ENCODE results near the gene ZNF407. TPM values are rescaled to one million over a fixed set of nuclear protein-coding genes. Genes with fewer than 3 reads are reported as not detected.
"Not testable (repeated sequence)": the region's sequence is repeated elsewhere in the genome, so short reads cannot be mapped to it uniquely, and the experiment has no call there.

ZNF407 gene
- total RNA-seq, 1 experiment from 2014 or later: 5.7 TPM

- no peak for DNase-seq (ENCODE audit: low spot score)
Observed at GRCh38 chr18:74933930-74934329, 336.3 kb downstream of the ZNF407 start.

- DNase-seq (ENCODE audit: low spot score): no peak
Observed at GRCh38 chr18:74935434-74935833, 337.8 kb downstream of the ZNF407 start.

DNA sequence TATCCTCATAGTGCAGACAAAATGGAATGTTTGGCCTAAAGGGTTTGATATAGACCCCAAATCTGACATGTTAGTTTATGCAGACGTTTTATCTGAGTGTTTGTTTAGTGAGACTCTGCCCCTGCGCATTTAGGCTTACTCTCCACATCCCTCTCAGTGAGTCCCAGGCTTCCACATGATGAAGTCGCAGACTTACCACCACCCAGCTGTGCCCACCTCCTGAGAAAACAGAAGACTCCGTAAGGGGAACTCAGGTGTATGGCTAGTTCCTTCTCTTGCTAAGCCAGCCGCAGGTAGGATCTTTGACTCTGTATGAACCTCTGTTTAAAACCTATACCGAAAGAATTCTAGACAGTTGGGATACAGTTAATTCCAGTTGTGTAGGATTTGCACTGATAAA lies 338.7 kb downstream of the ZNF407 start:
- DNase-seq (ENCODE audit: low spot score): no peak

DNA sequence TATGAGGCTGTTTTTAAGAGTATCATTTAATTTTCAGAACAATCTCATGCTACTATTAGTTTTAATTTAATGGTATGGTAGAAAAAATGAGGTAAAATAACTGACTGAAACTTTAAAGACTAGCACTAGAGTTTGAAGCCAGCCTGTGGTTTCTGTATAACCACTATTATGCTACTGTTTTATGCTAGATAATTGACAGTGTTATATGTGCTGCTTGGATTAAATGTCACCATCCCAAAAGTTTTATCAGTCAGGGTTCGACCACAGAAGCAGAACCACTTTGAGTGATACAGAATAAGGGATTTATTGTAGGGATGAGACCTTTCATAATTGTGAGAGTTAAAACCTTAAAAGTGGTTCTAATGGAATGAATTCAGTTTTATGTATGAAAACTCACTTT lies 339.6 kb downstream of the ZNF407 start:
- DNase-seq (ENCODE audit: low spot score): no peak

GRCh38 chr18:74940856-74941255 lies 343.2 kb downstream of the ZNF407 start:
- no peak for DNase-seq (ENCODE audit: low spot score)

DNA sequence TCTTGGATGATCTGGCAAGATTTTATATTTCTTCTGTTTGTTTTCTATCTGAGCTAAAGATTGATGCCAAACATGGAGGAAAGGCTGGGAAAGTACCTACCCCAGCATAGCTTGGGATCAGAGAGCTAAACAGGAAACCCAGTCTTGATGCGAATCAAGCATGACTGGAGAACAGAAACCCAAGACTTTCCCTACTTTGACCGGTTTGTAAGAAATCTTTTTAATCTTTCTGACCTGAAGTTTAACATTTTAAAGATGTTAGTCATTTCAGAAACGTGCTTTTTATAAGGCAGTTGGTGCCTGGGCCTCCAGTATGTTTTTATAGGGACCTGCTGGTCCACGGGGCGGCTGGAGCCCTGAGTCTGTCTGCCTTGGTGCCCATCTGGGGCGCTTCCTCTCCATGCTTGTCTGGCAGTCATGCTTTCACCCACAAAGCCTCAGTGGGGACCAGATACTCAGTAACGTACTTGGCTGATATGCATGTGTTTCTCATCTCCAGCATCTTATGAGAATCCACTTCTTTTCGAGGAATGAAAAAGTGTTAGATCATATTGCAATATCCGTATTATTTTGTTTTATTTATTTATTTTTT lies 344.7 kb downstream of the ZNF407 start:
- DNase-seq (ENCODE audit: low spot score): peak; percentile 18

DNA sequence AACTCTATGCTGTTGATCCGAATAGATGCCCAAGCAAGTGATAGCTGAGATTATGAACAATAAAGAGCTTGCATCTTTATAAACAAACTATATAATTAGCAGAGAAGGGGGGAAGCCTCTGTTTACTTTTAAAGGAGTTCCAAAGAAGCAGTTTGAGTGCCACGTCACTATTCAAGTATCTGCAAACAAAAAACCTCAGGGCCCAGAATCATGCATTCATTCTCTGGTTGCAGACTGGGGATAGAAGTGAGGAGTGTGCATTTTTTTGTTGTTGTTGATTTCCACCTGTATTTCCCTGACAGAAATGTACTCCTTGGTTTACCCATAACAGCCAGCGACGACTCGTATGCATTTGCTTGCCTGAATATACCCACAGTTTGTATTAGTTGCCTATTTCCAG lies 347.0 kb downstream of the ZNF407 start:
- no peak for DNase-seq (ENCODE audit: low spot score)

DNA sequence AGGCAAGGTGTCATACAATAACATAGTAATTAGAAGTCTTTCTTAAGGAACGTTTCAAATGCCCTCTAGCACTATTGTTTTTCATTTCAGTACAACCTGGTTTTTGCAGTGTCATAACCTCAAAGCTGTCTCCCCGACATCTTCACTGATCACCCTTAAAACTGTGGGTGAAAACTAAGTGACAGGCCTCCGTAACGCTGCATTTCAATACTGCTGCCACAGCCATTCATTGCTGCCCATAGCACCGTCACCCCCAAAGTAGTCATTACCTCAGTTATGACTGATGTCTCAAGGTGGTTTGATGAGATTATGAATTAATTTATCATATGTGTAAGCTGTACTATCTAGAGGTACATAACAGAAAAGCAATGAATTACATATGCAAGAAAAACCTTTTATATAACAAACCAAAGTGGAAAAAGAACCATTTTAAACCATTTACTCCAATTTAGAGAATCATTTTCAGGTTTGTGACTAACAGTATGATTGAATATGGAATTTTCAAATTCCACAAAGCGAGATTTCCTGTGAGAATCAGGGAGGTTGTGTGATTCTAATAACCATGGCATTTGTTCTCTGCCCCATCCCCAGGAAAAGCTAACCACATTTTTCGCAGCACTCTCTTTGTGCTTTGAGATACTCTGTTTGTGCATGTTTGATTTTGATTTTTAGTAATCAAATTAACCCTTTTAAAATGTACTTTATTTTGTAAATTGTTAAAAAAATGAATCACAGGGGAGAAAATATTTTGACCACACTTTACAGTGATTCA lies 348.3 kb downstream of the ZNF407 start:
- no peak for DNase-seq (ENCODE audit: low spot score)

DNA sequence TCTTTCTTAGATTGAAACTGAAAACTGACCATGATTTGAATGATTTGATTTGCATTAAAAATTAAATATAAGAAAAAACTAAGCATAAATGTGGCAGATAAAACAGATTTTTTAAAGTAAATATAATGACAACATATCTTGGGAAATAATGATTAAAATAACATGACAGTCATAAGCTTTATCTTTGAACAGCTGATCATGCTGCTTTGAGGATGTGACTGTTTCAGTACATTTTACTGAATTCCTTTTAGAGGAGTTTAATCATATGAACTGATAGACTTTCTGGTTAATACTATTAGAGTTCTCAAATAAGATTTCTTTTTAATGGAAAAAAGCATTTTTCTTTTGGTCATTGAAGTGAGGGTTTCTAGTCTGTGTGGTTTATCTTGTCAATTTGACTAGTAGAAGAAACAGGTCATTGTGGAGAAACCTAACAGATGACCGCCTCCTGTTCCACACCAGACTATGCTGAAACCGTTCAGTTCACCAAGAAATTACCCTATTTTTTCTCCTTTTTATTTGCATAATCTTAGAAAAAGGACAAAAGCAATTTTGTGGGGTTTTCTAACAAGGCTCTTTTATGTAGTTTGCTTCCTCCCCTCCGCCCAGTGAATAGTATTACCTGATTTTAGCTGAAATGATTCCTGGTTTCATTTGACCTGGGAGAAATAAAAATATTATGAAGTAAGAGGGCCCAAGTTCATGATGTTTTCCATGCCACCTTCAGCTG lies 349.1 kb downstream of the ZNF407 start:
- no peak for DNase-seq (ENCODE audit: low spot score)

DNA sequence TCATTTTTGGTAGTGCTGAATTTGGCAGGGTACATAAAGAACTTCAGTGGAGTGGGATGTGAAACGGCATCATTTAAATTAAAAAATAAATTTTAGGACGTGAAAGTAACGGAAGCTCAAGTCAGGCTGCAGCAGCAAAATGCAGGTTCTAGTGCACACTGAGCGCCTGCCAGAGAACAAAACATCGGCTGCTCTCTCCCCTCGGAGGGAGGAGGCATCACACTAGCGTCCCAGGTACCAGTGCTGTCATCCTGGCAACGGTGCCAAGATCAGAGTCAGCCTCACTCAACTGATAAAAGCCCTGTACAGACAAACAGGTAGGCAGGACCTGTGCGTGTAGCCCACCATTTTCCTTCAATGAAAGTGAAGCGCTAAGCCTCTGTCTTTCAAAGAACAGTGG lies 349.7 kb downstream of the ZNF407 start:
- no peak for DNase-seq (ENCODE audit: low spot score)

DNA sequence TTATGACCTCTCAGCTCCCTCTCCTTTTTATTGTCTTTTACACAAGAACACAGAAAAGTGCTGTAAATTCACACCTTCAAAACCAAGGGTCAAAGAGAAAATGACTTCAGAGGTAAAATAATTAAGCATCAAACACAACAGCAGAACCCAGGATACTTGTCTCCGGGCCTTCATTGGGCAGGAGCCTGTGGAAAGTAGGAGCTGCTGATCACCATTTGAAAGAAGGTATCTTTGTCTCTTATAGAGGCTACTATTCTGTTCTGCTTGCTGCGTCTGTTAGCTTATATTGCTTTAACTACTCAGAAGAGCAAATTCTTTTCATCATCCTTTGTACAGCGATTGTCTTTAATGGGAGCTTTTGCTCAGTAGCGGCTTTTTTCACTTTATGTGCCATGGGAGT lies 350.2 kb downstream of the ZNF407 start:
- DNase-seq (ENCODE audit: low spot score): no peak

DNA sequence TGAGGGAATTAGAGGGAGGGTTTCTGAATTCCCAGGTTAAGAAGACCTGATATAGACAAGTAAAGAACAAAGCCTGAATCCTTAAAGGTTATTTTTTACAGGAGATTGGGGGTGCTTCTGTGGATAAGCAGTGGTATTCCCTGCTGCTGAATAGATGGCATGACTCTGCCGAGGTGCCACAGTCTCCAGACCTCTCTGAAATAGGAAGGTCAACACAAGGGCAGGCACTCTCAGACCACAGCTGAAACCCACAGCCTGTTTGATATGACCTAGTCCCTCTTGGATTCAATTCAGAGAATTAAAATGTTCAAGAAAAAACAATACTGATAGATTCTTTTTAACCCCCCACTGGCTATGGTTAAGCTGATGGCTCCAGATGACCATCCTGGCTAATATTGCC lies 351.9 kb downstream of the ZNF407 start:
- DNase-seq (ENCODE audit: low spot score): no peak

DNA sequence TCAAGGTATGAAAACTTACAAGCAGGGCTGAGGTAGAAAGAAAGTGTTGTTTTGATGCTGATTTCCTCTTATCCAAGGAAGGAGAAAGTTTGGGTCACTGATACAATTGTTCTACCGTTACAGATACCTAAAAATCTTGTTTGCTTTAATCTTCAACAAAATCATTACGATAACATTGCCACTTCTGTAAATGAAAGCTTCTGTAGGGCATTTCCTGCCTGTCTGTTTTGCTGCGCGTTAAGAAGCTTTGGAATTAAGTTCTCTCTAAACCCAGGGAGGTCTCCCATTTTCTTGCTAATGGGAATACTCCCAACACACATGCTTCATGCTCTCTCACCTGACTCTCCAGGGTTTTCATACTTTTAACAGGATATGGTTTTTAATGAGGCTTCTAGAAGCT lies 352.8 kb downstream of the ZNF407 start:
- DNase-seq (ENCODE audit: low spot score): no peak

- DNase-seq (ENCODE audit: low spot score): peak; percentile 73
Observed at GRCh38 chr18:74951165-74951760, 353.6 kb downstream of the ZNF407 start.

DNA sequence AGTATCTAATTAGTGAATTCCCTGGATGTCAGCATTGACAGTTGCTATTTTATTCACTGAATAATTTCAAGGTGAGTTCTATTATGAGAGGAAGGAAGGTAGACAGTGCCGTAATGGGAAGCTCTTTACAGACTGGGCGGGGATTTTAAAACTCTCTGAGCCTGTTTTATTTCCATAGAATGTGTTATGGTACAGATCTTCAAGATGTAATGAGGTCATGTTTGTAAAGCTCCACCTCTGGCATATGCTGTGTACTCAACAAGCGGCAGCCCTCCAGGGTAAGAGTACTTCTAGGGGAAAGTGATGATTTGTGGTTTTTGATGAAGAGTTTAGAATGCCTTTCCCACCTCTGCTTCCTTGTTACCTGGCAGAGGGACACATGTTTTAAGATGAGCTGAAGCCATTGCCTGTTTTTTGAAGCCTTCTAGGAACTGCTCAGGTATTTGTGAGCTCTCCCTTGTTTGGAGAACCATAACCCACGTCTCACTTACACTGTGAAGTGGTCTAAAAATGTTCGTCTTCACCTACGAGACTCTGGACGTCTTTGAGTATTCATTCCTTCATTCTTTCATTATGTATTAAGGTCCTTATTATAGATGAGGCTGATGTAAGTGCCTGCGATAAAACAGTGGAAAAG lies 360.0 kb downstream of the ZNF407 start:
- DNase-seq (ENCODE audit: low spot score): no peak

GRCh38 chr18:74959216-74959615 lies 361.5 kb downstream of the ZNF407 start:
- no peak for DNase-seq (ENCODE audit: low spot score)

- DNase-seq (ENCODE audit: low spot score): no peak
Observed at GRCh38 chr18:74961596-74961995, 363.9 kb downstream of the ZNF407 start.

DNA sequence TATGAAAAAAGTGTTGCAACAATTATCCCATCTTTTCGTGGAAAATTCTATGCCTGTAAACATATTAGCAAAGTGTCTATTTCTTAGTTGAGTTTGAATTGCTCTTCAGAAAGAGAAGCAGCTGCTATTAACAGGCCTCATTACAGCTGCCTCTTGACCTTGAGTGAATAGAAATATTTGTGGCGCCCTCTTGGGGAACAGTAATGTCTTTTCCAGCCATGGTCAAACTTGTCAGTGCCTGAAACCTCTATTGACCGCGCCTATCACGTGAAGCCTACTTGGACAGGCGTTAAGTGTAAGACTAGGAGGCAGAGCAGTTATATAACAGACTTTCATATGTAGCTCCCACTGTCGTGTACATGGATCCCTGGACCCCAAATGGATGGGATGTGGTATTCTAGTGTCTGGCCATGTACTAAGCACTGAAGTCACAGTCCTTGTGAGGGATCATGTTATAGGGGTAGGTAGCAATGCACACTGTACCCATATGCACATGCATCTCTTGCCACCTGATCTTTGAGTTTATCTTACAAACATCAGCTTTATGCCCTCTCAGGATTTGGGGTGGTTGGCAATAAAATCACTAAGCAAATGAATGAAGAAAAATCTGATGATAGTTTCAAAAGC lies 366.3 kb downstream of the ZNF407 start:
- DNase-seq (ENCODE audit: low spot score): peak; percentile 50

GRCh38 chr18:74965682-74966081 lies 368.0 kb downstream of the ZNF407 start:
- no peak for DNase-seq (ENCODE audit: low spot score)

- DNase-seq (ENCODE audit: low spot score): no peak
Observed at GRCh38 chr18:74967438-74967837, 369.8 kb downstream of the ZNF407 start.

DNA sequence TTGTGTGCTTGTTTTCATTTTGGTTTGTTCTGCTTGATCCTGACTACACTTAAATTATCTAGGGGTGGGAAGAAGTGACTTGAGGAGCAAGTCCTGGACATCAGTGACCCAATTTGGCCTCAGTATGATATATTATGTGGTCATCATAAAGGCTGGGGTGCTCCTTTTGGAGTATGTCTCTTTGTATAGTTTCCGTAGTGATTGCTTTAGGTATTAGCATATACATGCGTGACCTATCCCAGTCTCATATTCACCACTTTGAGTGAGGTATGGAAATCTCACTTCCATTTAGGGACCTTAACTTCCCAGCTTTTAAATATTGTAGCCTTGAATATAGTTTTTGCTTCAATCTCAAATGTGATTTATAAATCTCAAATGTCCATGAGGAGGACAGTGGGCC lies 370.3 kb downstream of the ZNF407 start:
- no peak for DNase-seq (ENCODE audit: low spot score)

- not testable (repeated sequence) for DNase-seq (ENCODE audit: low spot score)
Observed at GRCh38 chr18:74971358-74971757, 373.7 kb downstream of the ZNF407 start.
